ENCODE results near the gene SLC5A11.

DNA sequence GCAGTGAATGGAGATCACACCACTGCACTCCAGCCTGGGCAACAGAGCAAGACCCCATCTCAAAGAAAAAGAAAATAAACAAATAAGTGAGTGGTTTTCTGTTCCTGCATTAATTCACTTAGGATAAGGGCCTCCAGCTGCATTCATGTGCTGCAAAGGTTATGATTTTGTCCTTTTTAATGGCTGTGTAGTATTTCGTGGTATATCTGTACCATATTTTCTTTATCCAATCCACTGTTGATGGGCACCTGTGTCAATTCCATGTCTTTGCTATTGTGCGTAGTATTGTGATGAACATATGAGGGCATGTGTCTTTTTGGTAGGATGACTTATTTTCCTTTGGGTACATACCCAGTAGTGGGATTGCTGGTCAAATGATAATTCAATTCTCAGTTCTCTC lies 33.9 kb downstream of the SLC5A11 start:
- no peak for TF ChIP-seq SP1 (IDR thresholded peaks at IDR 0.05)
- no peak for TF ChIP-seq TARDBP (IDR thresholded peaks at IDR 0.05)
- no peak for TF ChIP-seq NFRKB (IDR thresholded peaks at IDR 0.05)
- TF ChIP-seq FOXK2 (IDR thresholded peaks at IDR 0.05) = no peak
- no peak for TF ChIP-seq BHLHE40 (IDR thresholded peaks at IDR 0.05; ENCODE audit: borderline replicate concordance)
- TF ChIP-seq ZNF384 (IDR thresholded peaks at IDR 0.05) = no peak
- no peak for TF ChIP-seq FOXA1 (IDR thresholded peaks at IDR 0.05)
- TF ChIP-seq CTBP1 (IDR thresholded peaks at IDR 0.05; ENCODE audit: borderline replicate concordance) = no peak
- TF ChIP-seq, protein P1, sequence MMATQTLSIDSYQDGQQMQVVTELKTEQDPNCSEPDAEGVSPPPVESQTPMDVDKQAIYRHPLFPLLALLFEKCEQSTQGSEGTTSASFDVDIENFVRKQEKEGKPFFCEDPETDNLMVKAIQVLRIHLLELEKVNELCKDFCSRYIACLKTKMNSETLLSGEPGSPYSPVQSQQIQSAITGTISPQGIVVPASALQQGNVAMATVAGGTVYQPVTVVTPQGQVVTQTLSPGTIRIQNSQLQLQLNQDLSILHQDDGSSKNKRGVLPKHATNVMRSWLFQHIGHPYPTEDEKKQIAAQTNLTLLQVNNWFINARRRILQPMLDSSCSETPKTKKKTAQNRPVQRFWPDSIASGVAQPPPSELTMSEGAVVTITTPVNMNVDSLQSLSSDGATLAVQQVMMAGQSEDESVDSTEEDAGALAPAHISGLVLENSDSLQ (IDR thresholded peaks at IDR 0.05) = no peak
